HPDE6-E6E7 (cell line): ENCODE data around the gene SLMAP.
"Not testable (repeated sequence)": the region's sequence is repeated elsewhere in the genome, so short reads cannot be mapped to it uniquely, and the experiment has no call there.

Experiments
- DNase-seq: peaks from one replicate; pipeline ENCODE4 v3.0.0; 2011; ENCODE audit warnings: missing footprints; ENCODE audit errors: extremely low spot score

The SLMAP gene

DNA sequence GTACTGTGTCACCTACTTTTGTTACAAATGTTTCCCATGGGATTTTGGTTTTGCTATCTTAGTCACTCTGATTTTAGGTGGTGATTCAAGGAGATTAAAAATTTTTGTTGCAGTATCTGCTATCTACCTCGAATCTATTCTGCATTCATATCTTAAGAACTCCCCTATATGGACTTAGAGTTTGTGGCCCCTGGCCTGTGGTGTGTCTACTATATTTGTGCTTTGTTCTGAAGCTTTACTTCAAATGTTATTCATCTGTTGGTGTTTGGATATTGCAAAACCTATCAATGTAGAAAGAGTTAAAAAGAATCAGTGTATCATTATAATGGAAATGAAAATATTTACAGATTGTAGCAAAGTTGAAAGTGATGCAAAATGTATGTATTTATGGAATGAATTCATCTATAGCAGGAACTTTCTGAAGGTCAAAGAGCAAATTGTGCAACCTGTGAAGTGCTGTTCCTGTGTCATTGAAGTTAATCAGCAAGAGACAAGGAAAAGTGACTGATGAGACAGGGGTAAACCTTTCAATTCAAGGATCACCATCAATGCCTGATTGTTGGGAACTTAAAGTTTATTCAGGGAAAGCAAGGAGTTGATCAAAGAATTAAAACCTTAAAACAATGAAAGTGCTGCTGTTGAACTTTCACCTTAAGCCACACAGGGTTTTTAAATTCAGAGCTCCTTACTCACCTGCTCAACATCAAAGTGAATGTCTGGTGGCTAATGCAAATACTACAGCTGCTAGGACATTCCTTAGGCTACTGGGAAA lies 71.0 kb downstream of the SLMAP start:
- no peak for DNase-seq

DNA sequence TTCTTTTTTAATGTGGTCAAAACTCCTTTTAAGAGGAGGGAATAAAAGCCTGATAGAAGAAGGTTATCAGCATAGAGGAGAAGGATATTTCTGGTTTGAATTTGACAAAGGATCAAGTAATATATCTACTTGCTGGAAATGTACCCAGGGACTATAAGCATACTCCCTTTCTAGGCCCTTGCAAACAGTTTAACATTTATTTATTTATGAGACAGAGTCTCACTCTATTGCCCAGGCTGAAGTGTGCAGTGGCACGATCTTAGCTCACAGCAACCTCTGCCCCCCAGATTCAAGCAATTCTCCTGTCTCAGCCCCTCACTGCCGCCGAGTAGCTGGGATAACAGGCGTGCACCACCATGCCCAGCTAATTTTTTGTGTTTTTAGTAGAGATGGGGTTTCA lies 71.6 kb downstream of the SLMAP start:
- DNase-seq = no peak

DNA sequence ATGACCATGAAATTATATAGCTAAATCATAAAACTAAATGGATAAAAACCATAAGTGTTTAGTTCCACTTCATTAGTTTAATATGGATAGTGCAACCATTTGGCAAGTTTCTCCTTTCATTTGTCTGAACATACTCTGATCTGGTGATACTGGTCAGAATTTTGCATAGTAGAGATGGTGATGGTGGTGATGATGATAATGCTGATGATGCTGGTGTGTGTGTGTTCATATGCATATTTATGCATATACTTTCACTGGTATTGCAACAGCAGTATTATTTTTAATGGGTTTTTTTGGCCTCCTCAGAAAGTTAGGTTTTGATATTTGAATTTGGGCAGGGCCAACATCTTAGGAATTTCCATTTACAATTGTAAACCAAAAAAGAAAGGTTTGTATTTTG lies 76.4 kb downstream of the SLMAP start:
- DNase-seq = no peak

DNA sequence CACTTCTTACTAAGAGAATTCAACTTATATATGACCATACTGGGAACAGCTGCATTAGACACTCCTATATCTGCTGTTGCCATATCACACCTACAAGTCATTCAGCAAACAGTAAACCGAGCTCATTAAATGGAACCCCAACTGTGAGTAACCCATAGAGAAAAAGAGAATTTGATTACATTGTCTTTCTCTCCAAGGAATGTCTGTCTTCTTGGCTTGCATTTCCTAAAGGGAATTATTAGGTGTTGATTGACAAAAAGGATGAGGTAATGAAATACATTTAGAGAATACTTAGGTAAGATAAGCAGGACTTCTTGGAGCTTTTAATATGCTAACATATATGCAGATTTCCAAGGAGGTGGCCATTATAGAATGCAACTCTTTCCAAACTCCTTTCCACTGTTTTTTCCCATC lies 76.8 kb downstream of the SLMAP start:
- DNase-seq = no peak

DNA sequence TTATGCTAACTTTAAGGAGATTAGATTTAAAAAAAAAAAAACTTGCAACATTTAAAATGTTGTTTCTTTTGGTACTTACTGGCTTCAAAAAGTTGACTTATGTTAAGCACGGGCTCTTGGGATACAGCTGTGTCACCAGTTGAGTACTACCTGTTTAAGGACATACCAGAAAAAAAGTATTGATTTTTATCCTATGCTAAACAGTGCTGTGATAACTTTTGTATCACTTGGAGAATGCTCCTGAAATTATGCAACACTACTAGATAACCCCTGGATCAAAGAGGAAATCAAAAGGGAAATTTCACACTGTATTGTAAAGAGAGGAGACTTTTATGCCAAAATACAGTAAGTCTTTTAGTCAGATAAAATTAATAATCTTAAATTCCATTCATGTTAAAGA lies 77.7 kb downstream of the SLMAP start:
- no peak for DNase-seq

DNA sequence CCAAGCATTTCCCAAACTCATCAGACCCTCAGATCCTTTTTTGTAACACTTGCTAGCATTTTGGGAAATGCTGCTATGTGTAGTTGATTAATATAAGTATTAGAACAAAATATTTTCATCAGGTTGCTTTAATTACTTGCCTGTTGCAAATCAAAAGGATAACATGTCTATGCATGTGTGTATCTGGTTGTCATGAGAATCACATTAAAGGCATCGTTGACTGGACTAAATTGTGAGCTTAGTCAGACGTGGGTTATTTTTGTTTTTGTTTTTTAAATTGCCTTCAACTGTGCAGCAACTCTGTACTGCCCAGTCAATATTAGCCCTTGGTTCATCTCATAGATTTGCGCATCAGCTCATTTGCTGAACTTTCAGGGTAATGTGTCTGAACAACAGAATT lies 81.6 kb downstream of the SLMAP start:
- no peak for DNase-seq

DNA sequence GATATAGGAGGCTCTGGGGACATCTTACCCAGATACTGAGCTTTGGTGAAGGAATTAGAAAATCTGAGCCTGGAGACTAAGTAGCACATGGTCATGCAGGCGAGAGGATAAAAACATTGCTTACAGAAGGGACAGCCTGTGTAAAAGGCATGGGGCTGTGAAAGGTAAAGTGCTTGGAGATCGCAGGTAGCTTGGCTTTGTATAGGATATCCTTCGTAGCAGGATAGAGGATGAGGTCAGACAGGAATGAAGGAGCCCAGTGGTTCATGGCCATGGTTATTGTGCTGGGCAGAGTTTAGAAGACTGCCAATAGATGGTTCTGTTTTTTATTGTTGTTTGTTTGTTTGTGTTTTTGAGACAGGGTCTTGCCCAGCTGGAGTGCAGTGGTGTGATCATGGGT lies 82.5 kb downstream of the SLMAP start:
- DNase-seq = no peak

DNA sequence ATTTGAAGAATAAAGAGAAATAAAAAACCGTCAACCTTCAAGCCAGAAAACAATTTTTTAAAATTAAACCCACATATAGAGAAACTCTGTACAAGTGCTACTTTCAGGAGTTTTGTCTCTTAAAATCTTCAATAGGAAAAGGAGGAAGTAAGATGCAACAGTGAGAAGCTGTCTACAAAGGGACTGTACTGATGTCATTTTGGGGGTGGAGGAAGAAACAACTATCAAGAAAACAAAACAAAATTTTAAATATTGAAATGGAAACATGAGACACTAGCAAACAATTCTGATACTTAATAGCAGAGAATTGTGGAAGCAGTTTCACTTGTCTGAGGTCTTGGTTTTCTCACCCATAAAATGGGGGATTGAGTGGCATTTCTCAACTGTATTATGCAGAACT lies 84.4 kb downstream of the SLMAP start:
- no peak for DNase-seq

DNA sequence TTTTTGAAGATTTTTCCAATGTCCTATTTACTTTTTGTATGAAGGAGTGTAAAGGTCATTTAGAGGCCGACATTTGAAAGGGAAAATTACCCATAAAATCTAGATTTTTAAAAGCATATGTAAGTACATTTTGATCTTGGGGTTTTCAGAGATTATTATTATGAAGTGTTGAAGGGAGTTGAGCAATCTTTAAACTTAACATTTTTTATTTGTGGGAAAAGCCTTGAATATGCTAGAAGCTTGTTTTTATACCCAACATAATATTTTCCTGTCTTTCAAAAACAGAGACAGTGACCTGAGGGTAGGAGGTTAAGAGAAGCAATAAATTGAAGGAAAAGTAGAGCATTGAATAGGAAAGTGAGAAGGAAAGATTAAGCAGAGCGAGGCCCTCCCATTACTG lies 85.7 kb downstream of the SLMAP start:
- no peak for DNase-seq

DNA sequence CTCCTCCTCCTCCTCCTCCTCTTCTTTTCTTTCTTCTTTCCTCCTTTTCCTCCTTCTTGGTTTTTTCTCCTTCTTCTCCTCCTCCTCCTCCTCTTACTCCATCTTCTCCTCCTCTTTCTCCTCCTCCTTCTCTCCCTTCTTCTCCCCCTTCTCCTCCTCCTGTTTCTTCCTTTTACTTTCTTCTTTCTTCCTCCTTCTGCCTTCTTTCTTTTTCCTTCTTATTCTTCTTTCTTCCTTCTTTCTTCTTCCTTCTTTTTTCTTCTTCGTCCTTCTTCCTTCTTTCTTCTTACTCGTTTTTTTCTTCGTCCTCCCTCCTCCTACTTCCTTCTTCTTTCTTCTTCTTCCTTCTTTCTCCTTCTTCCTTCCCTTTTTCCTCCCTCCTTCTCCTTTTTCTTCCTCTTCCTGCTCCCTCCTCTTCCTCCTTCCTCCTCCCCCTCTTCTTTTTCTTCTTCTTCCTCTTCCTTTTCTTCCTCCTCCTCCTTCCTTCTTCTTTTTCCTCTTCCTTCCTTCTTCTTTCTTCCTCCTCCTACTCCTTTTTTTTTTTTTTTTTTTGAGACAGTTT lies 92.1 kb downstream of the SLMAP start:
- DNase-seq = no peak

DNA sequence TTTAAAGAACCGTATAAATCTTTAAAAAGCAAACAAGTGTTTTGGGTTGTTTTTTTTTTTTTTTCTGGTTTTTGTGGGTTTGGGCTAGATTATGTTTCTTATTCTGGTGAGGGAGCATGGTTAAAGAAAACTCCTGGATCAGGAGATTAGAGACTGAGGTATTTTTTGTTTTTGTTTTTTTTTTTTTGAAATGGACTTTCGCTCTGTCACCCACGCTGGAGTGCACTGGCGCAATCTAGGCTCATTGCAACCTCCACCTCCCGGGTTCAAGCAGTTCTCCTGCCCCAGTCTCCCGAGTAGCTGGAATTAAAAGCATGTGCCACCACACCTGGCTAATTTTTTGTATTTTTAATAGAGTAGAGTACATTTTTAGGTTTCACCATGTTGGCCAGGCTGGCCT lies 95.2 kb downstream of the SLMAP start:
- DNase-seq = no peak

DNA sequence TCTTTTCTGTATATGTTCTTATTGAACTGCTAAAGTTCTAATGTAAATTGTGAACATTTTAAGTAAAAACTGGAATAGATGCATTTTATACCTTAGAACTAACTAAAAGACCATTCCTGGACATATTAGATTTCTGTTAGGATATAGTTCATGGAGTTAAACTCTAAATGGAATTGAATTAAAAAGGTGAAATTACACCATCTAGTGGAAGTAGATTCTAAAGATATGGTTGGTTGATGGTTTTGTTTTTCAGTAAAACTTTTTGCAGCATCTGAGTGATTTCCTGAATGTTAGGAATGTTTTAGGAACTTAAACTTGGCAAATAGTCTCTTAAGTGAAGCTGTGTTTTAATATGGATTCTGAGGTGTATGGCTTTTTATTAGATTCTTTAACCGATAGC lies 96.8 kb downstream of the SLMAP start:
- no peak for DNase-seq

DNA sequence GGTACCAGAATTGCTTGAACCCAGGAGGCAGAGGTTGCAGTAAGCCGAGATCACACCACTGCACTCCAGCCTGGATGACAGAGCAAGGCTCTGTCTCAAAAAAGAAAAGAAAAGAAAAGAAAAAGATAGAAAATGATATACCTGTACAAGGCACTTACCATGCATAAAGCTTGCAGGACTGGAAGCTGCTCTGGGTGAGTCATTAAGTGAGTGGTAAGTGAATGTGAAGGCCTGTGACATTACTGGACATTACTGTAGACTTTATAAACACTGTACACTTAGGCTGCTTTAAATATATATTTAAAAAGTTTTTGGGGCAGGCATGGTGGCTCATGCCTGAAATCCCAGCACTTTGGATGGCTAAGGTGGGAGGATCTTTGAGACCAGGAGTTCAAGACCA lies 99.2 kb downstream of the SLMAP start:
- DNase-seq = no peak

DNA sequence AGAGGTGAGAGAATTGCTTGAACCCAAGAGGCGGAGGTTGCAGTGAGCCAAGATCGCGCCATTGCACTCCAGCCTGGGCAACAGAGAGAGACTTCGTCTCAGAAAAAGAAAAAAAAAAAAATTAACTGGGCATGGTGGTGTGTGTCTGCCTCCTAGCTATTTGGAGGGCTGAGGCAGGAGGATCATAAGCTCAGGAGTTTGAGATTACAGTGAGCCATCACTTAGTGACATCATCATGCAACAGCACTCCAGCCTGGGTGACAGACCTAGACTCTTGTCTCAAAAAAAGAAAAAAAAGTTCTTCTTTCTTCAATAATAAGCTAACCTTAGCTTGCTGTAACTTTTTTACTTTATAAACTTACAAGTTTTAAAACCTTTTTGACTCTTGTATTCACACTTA lies 99.8 kb downstream of the SLMAP start:
- DNase-seq = no peak

DNA sequence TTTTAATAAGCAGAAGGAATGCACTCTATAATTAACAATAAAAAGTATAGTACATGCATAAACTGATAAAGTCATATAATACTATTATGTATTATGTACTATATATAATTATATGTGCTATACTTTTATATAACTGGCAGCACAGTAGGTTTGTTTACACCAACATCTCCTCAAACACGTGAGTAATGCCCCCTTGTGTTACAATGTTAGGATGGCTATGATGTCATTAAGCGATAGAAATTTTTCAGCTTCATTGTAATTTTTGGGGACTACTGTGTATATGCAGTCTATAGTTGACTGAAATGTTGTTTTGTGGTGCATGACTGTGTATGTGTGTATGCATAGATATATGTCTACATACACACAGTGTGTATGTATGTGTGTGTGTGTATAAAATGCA lies 100.6 kb downstream of the SLMAP start:
- no peak for DNase-seq

DNA sequence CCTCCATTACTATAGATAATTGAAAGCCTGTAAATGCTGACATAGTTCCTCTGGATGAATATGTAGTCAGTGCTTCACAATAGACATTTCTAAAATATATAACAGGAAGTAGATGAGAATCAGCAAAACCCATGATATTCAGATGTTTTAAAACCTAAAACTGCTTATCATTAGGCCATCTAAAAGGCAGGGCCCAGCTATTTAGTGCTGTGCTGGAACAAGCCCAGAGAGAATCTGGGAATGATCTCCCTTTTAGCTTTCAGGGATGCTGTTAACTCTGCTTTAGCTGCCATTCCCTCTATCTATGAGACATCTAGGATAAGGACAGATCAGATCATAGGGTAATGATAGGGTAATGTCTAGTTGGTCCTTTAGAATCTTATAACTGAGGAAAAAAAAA lies 106.8 kb downstream of the SLMAP start:
- DNase-seq = no peak

DNA sequence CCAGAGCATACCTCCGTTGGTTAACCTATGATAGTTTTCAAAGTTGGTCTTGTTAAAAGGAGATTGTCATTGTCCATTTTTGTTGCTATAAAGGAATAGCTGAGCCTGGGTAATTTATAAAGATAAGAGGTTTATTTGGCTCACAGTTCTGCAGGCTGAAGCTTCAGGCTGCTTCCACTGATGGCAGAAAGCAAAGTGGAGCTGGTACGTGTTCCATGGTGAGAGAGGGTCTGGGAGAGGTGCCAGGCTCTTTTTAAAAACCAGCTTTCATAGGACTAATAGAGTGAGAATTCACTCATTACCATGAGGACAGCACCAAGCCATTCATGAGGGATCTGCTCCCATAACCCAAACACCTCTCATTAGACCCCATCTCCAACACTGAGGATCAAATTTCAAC lies 107.3 kb downstream of the SLMAP start:
- DNase-seq = no peak

DNA sequence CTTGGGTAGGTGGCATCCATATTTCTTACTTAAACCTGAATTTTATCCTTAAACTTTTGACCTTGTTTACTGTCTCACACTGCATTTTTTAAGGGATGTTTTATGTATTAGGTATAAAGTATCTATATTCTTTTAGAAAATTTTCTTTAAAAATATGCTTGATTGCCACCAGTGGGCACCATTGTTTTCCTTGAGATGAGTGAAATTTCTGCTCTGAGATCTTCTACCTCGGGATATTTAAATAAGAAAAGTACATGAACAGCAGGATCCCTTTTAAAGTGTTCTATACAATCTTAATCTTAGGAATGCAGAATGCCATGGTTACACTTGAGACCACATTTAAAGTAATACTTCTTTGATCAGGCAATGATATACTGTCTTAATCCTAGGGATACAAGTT lies 108.7 kb downstream of the SLMAP start:
- DNase-seq = no peak

DNA sequence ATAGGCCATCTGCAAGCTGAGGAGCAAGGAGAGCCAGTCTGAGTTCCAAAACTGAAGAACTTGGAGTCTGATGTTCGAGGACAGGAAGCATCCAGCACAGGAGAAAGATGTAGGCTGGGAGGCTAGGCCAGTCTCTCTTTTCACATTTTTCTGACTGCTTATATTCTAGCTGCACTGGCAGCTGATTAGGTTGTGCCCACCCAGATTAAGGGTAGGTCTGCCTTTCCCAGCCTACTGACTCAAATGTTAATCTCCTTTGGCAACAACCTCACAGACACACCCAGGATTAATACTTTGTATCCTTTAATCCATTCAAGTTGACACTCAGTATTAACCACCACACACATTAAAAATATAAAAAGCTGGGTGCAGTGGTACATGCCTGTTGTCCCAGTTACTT lies 113.0 kb downstream of the SLMAP start:
- DNase-seq = not testable (repeated sequence)

DNA sequence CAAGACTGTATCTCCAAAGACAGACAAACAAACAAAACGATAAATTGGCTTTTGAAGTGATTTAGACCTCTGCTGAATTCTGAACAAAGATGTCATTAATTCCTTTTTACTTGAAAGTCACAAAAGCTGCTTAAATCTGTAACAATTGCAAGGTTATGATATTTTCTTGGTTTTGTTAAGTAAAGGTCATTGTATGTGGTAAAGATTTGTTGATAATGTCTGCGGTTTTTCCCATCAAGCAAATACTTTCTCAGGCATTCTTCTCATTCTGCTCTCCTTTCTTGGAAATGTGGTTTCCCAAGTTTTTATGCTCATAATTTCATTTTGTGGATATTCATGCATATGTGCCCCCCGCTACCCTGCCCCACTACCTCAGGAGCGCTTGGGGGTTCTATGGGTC lies 116.5 kb downstream of the SLMAP start:
- DNase-seq = no peak

DNA sequence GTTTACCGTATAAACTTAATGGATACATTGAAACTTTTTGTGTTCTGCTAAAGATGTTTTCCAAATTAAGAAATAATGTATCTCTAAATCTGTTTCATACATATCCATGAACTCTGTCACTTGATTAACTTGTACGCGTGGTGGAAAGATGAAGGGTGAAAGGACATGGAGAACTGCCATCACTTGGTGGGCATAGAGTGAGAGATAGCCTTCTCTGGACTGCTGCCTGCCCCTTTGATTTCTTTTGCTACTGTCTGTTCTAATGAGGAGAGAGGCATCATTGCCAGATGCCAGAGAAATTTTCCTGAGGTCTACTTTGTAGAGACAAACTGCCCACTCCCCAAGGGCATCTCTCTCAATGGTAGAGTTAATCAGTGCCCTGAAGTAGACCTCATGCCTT lies 120.5 kb downstream of the SLMAP start:
- DNase-seq = no peak

DNA sequence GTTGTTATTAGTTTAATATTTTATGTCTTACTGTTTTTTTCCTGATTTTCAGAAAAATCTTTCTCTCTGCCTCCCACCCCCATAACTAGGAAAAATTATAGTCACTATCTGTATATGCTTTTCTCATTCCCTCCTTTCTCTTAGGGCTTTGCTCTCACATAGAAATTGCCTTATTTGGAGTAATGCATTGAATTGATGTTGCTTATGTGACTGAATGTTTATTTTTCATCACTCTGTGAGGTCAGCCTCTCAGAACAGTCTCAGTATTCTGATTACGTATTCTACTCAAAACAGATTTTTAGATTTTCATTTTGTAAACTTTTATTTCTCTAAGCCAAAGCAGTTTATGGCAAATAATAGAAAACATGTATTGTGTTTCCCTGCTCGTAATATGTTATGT lies 121.0 kb downstream of the SLMAP start:
- no peak for DNase-seq

DNA sequence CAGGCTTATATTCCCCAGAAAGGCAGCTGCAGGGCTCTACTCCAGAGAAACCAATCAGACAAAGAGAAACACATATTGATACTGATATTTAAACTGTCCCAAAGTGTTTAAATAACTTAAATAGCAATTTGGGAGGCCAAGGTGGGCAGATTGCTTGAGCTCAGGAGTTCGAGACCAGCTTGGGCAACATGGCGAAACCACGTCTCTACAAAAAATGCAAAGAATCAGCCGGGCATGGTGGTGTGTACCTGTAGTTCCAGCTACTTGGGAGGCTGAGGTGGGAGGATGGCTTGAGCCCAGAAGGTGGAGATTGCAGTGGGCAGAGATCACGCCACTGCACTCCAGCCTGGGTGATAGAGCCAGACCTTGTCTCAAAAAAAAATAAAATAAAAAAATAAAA lies 128.3 kb downstream of the SLMAP start:
- not testable (repeated sequence) for DNase-seq

DNA sequence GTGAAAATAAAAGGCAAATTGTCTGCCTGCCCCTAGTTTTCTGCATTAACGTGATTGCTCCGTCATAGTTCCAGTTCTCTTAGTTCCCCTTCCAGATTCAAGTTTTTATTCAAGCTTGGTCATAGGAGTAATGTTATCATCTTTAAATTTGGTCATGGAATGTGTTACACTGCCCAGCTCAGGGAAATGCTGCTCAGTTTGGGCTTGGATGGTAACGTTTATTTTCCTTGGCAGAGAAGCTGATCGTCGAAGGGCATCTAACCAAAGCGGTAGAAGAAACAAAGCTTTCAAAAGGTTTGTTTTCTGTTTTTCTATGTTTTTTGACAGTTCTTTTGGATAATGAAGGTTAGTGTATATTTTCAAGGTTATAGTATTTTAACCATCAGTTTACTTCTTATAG lies 133.7 kb downstream of the SLMAP start:
- no peak for DNase-seq
